K562 (cell line): ENCODE results near the gene POU2F1. TPM values are rescaled to one million over a fixed set of nuclear protein-coding genes. Genes with fewer than 3 reads are reported as not detected.

Source experiments
- BCL6 ChIP-seq: fragments of 250-450 bp; sonication (Bioruptor Pico); IDR thresholded peaks from 2 replicates; pipeline ENCODE4 v1.4.0; 2020
- BMI1 ChIP-seq: fragments of 150-350 bp; IDR thresholded peaks from 2 replicates; pipeline ENCODE4 v1.6.1; 2014; ENCODE audit warnings: low read length
- CEBPG ChIP-seq, 3 experiments: fragments of 200-800 bp in 1 of 3; sonication (Bioruptor generic) in 1 of 3; sonication (generic) in 1 of 3; formaldehyde crosslinking in 1 of 3; IDR thresholded peaks in 2 of 3; conservative IDR thresholded peaks in 1 of 3; 2 replicates each; pipeline versions ENCODE4 v1.6.1 to v1.8.0; 2016 to 2022; ENCODE audit warnings: missing compliant biosample characterization in 2 of 3, missing genetic modification characterization in 2 of 3, mild to moderate bottlenecking in 1 of 3, missing genetic modification reagents in 1 of 3
- CHCHD3 ChIP-seq: fragments of 250-450 bp; sonication (Bioruptor Pico); IDR thresholded peaks from 2 replicates; pipeline ENCODE4 v2.1.2; 2022; ENCODE audit warnings: mild to moderate bottlenecking
- CREB3L1 ChIP-seq: fragments of 450-650 bp; IDR thresholded peaks from 2 replicates; pipeline ENCODE4 v1.6.1; 2014; ENCODE audit warnings: low read depth, mild to moderate bottlenecking, moderate library complexity, borderline replicate concordance
- E2F1 ChIP-seq: sonication (generic); formaldehyde crosslinking; IDR thresholded peaks from 2 replicates; pipeline ENCODE4 v1.8.1; 2023; ENCODE audit warnings: mild to moderate bottlenecking, missing genetic modification reagents, moderate library complexity
- ELK3 ChIP-seq: fragments of 450-650 bp; formaldehyde crosslinking; IDR thresholded peaks from 2 replicates; pipeline ENCODE4 v1.4.0; 2020; ENCODE audit warnings: mild to moderate bottlenecking
- HEY1 ChIP-seq: fragments of 250-450 bp; sonication (Bioruptor Pico); IDR thresholded peaks from 2 replicates; pipeline ENCODE4 v1.5.0; 2020; ENCODE audit warnings: mild to moderate bottlenecking, moderate library complexity, borderline replicate concordance
- KDM2B ChIP-seq: fragments of 250-450 bp; sonication (Bioruptor Pico); IDR thresholded peaks from 2 replicates; pipeline ENCODE4 v1.8.0; 2021; ENCODE audit warnings: mild to moderate bottlenecking, moderate library complexity
- PRPF4 ChIP-seq: fragments of 200-400 bp; formaldehyde crosslinking; IDR thresholded peaks from one replicate; pipeline ENCODE4 v1.6.1; 2017; ENCODE audit warnings: low read length, low read depth, mild to moderate bottlenecking; ENCODE audit not compliant: insufficient read depth, poor library complexity, severe bottlenecking
- RBFOX2 ChIP-seq: fragments of 200-400 bp; formaldehyde crosslinking; IDR thresholded peaks from 2 replicates; pipeline ENCODE4 v1.6.1; 2017; ENCODE audit warnings: low read depth, mild to moderate bottlenecking, low read length, moderate library complexity
- RBM22 ChIP-seq: fragments of 200-400 bp; formaldehyde crosslinking; IDR thresholded peaks from 2 replicates; pipeline ENCODE4 v1.6.1; 2018; ENCODE audit warnings: low read length, low read depth; ENCODE audit not compliant: poor library complexity, severe bottlenecking
- SP1 ChIP-seq: sonication (generic); formaldehyde crosslinking; IDR thresholded peaks from 2 replicates; pipeline ENCODE4 v1.8.1; 2022; ENCODE audit warnings: mild to moderate bottlenecking, missing genetic modification reagents
- SRSF3 ChIP-seq: fragments of 200-400 bp; formaldehyde crosslinking; IDR thresholded peaks from 2 replicates; pipeline ENCODE4 v1.6.1; 2016; ENCODE audit warnings: mild to moderate bottlenecking, low read length, moderate library complexity; ENCODE audit not compliant: insufficient read depth
- TEAD4 ChIP-seq, 2 experiments: sonication (generic) in 1 of 2; formaldehyde crosslinking in 1 of 2; IDR thresholded peaks; 2 replicates each; pipeline versions ENCODE4 v1.6.1 to v1.8.0; 2012 to 2022; ENCODE audit warnings: borderline replicate concordance in 1 of 2, inconsistent platforms in 1 of 2, low read length in 1 of 2, mild to moderate bottlenecking in 1 of 2, missing genetic modification reagents in 1 of 2
- XRCC5 ChIP-seq: fragments of 200-400 bp; formaldehyde crosslinking; IDR thresholded peaks from 2 replicates; pipeline ENCODE4 v1.6.1; 2017; ENCODE audit warnings: low read depth, mild to moderate bottlenecking, low read length
- ZBTB34 ChIP-seq: fragments of 250-450 bp; sonication (Bioruptor Pico); IDR thresholded peaks from 2 replicates; pipeline ENCODE4 v1.8.0; 2021; ENCODE audit warnings: mild to moderate bottlenecking, moderate library complexity
- ZBTB9 ChIP-seq: fragments of 450-650 bp; formaldehyde crosslinking; IDR thresholded peaks from 2 replicates; pipeline ENCODE4 v1.4.0; 2020; ENCODE audit warnings: mild to moderate bottlenecking, moderate library complexity
- ZKSCAN8 ChIP-seq: fragments of 200-800 bp; sonication (Bioruptor generic); IDR thresholded peaks from 2 replicates; pipeline ENCODE4 v1.6.1; 2016; ENCODE audit warnings: missing genetic modification characterization, missing compliant biosample characterization
- ZNF274 ChIP-seq: IDR thresholded peaks from 2 replicates; pipeline ENCODE4 v1.6.1; 2011; ENCODE audit warnings: low read depth, mild to moderate bottlenecking, low read length, moderate library complexity, borderline replicate concordance
- ZNF699 ChIP-seq: fragments of 250-450 bp; sonication (Bioruptor Pico); IDR thresholded peaks from 2 replicates; pipeline ENCODE4 v1.8.0; 2021; ENCODE audit warnings: mild to moderate bottlenecking, moderate library complexity; ENCODE audit not compliant: insufficient replicate concordance
- polyA plus RNA-seq, 8 experiments: library from polyadenylated mRNA; depleted of rRNA in 4 of 8; stranded (reverse) in 5 of 8; unstranded in 3 of 8; fragments of >200 nt; fragmentation: Nextera tagmentation in 2 of 8; fragmentation: Illumina TruSeq in 1 of 8; extraction: Ambion mirVana in 2 of 8; extraction: Trizol in 1 of 8; gene quantifications; 2 replicates each; pipeline versions ENCODE4 v1.2.1 to v1.2.3, GENCODE V29; 2011 to 2014; ENCODE audit warnings: inconsistent platforms in 1 of 8, missing spikeins in 1 of 8
- total RNA-seq, 7 experiments: library from RNA; depleted of rRNA in 6 of 7; stranded (reverse); fragments of >200 nt in 6 of 7; fragmentation: Illumina TruSeq in 2 of 7; extraction: Trizol in 2 of 7; gene quantifications; 2 replicates each; pipeline versions ENCODE4 v1.2.1 to v1.2.3, GENCODE V29; 2011 to 2021; ENCODE audit warnings: low replicate concordance in 1 of 7

Gene POU2F1
- total and polyA plus RNA-seq, 9 of the 15 experiments (the other 6 are each of a cell fraction or from before 2014, with no cell fraction given), result 2.6 to 22.3 (median 8.8) TPM

GRCh38 chr1:167221126-167221737, 546 bp downstream of the POU2F1 start (continued):
- no peak for TF ChIP-seq XRCC5
- no peak for TF ChIP-seq CREB3L1
- TF ChIP-seq BCL6 (CRISPR knock-in tag), result no peak
- no peak for TF ChIP-seq BMI1
- TF ChIP-seq SRSF3, result no peak
- TF ChIP-seq CHCHD3 (CRISPR knock-in tag), result no peak
- TF ChIP-seq ZBTB9 (CRISPR knock-in tag), result peak; percentile 58
- no peak for TF ChIP-seq ELK3
- no peak for TF ChIP-seq RBM22
- no peak for TF ChIP-seq E2F1 (CRISPR knock-in tag)
- no peak for TF ChIP-seq TEAD4 (IDR thresholded peaks at IDR 0.05; ENCODE audit: low read length)
- no peak for TF ChIP-seq TEAD4 (CRISPR knock-in tag; IDR thresholded peaks at IDR 0.05; ENCODE audit: borderline replicate concordance)
- TF ChIP-seq HEY1, result no peak
- no peak for TF ChIP-seq KDM2B (CRISPR knock-in tag)
- no peak for TF ChIP-seq PRPF4
- TF ChIP-seq CEBPG (CRISPR knock-in tag; IDR thresholded peaks at IDR 0.05), result no peak
- TF ChIP-seq CEBPG (tag; conservative IDR thresholded peaks at IDR 0.05 in 1 of 2, IDR thresholded peaks at IDR 0.05 in 1 of 2), result no peak
- TF ChIP-seq ZNF274, result no peak
- peak; percentile 74 for TF ChIP-seq RBFOX2
- no peak for TF ChIP-seq SP1 (CRISPR knock-in tag)
- no peak for TF ChIP-seq ZKSCAN8 (CRISPR knock-in tag)
- no peak for TF ChIP-seq ZBTB34 (CRISPR knock-in tag)
- TF ChIP-seq ZNF699, result no peak
